ENCODE results near the gene SPECC1L. TPM values are rescaled to one million over a fixed set of nuclear protein-coding genes. Genes with fewer than 3 reads are reported as not detected.

The SPECC1L gene
- total and polyA plus RNA-seq, 5 donors from 2014 or later, result 4.1 to 39.6 (median 5.8) TPM

DNA sequence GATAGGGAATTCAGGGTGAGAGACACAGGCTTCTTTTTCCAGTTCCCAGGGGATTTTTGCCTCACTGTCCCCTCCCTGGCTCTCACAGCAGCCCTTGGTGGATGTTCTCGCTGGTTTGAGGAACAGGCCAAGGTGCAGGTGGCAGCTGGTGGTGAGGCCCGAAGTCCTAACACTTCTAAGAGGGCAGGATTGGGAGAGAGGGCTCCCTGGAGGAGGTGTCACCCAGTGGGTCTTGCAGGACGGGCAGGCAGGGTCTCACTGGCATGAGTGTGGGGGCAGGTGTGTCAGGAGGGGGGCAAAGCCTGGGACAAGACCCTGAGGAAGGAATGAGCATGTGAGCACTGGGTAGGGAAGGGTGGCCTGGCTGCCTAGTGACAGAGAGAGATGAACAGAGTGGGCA lies 165.9 kb downstream of the SPECC1L start:
- peaks cover 31% of the 10 kb centered on the region for H3K36me3 Mint-ChIP-seq
- Histone ChIP-seq H3K4me3 (ENCODE audit: low read depth, low read length) (no peak overlapping the region), H3K27ac (ENCODE audit: insufficient read depth, low read length, poor library complexity, severe bottlenecking) (peak overlapping the region; percentile 51), H3K4me1 (ENCODE audit: control insufficient read depth, insufficient read depth, low read length, poor library complexity, severe bottlenecking) (peaks cover 77% of the 10 kb centered on the region), H3K36me3 (ENCODE audit: control insufficient read depth, insufficient read depth, low read length) (peaks cover 57% of the 10 kb centered on the region), H3K27me3 (ENCODE audit: control insufficient read depth, insufficient read depth, low read length) (no peaks in the 10 kb centered on the region), H3K9me3 (ENCODE audit: control insufficient read depth in 2 of 2, low read length in 2 of 2) (no peaks in the 10 kb centered on the region)
- no peaks in the 10 kb centered on the region for H3K27me3 Mint-ChIP-seq
- ATAC-seq (ENCODE audit: low read depth in 2 of 2), result no peak
- peaks cover 16 to 90% (median 51%) of the 10 kb centered on the region in 4 donors for H3K4me1 Mint-ChIP-seq
- peak overlapping the region; percentile 40 to 95 (median 85) for H3K27ac Mint-ChIP-seq
- peaks cover 0 to 1% (median 0%) of the 10 kb centered on the region in 7 donors for H3K9me3 Mint-ChIP-seq
- peak overlapping the region in 1 of 4 donors; percentile 53 for H3K4me3 Mint-ChIP-seq
- DNase-seq, result no peak

DNA sequence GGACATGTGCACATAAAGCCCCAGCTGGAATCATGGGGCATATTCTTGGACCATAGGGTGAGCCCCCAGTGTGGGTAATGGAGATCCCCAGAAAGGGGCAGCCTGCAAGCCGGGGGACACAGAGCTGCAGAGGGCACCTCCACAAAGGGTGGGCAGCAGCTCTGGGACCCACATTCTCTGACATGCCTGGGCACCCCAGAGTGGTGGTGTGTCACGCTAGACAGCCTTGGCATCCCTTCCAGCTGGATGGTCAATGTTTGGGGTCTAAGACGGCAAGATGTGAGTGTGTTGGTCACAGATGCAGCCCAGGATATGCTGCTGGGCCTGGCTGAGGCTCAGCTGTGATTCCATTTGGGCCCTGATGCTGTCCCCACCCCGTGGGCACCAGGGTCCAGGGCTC lies 166.5 kb downstream of the SPECC1L start:
- Histone ChIP-seq H3K27ac (ENCODE audit: insufficient read depth, low read length, poor library complexity, severe bottlenecking) (peak overlapping the region; percentile 7), H3K9me3 (ENCODE audit: control insufficient read depth in 2 of 2, low read length in 2 of 2) (no peaks in the 10 kb centered on the region), H3K4me3 (ENCODE audit: low read depth, low read length) (no peak overlapping the region), H3K36me3 (ENCODE audit: control insufficient read depth, insufficient read depth, low read length) (peaks cover 63% of the 10 kb centered on the region), H3K4me1 (ENCODE audit: control insufficient read depth, insufficient read depth, low read length, poor library complexity, severe bottlenecking) (peaks cover 72% of the 10 kb centered on the region), H3K27me3 (ENCODE audit: control insufficient read depth, insufficient read depth, low read length) (no peaks in the 10 kb centered on the region)
- H3K4me1 Mint-ChIP-seq, result peaks cover 16 to 89% (median 49%) of the 10 kb centered on the region in 4 donors
- no peaks in the 10 kb centered on the region for H3K27me3 Mint-ChIP-seq
- peak overlapping the region in 1 of 4 donors; percentile 53 for H3K4me3 Mint-ChIP-seq
- DNase-seq (no peak), ATAC-seq (ENCODE audit: low read depth in 2 of 2) (no peak)
- peaks cover 0 to 1% (median 0%) of the 10 kb centered on the region in 7 donors for H3K9me3 Mint-ChIP-seq
- peaks cover 32% of the 10 kb centered on the region for H3K36me3 Mint-ChIP-seq
- peak overlapping the region; percentile 40 to 95 (median 85) for H3K27ac Mint-ChIP-seq

DNA sequence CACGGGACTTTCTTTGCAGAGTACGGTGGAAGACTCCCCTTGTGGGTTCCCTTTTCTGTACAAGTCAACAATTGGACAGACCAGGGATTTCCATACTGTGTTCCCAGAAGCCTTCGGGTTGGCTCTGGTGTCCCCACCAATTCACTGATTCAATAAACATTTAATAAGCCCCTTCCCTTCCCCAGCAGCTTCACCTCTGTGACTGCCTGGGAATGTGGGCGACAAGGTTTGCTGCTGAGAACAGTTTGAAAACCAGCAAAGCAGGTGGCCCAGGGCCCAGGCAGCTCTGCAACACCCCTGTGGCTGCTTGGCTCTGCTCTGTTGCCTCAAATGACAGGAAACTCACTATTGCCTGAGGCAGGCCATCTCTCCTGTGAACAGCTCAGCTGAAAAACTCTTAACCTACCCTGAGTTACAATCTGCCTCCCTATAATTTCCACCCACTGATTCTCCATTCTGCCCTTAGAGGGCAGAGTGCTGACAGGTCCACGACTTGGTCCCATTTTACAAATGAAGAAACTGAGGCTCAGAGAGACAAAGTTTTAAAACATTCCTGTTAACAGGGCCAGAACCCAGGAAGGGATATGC lies 167.2 kb downstream of the SPECC1L start:
- peak overlapping the region in 2 of 3 donors; percentile 79 to 90 for H3K27ac Mint-ChIP-seq
- Histone ChIP-seq H3K9me3 (ENCODE audit: control insufficient read depth in 2 of 2, low read length in 2 of 2) (no peaks in the 10 kb centered on the region), H3K4me3 (ENCODE audit: low read depth, low read length) (no peak overlapping the region), H3K27ac (ENCODE audit: insufficient read depth, low read length, poor library complexity, severe bottlenecking) (peak overlapping the region; percentile 36), H3K4me1 (ENCODE audit: control insufficient read depth, insufficient read depth, low read length, poor library complexity, severe bottlenecking) (peaks cover 69% of the 10 kb centered on the region), H3K36me3 (ENCODE audit: control insufficient read depth, insufficient read depth, low read length) (peaks cover 67% of the 10 kb centered on the region), H3K27me3 (ENCODE audit: control insufficient read depth, insufficient read depth, low read length) (no peaks in the 10 kb centered on the region)
- peak overlapping the region; percentile 5 to 53 (median 22) for H3K4me3 Mint-ChIP-seq
- peaks cover 16 to 89% (median 50%) of the 10 kb centered on the region in 4 donors for H3K4me1 Mint-ChIP-seq
- no peaks in the 10 kb centered on the region for H3K27me3 Mint-ChIP-seq
- peaks cover 34% of the 10 kb centered on the region for H3K36me3 Mint-ChIP-seq
- H3K9me3 Mint-ChIP-seq, result peaks cover 0 to 1% (median 0%) of the 10 kb centered on the region in 7 donors
- ATAC-seq (ENCODE audit: low read depth in 2 of 2), result no peak
- DNase-seq, result peak in 1 of 3 donors; percentile 33

DNA sequence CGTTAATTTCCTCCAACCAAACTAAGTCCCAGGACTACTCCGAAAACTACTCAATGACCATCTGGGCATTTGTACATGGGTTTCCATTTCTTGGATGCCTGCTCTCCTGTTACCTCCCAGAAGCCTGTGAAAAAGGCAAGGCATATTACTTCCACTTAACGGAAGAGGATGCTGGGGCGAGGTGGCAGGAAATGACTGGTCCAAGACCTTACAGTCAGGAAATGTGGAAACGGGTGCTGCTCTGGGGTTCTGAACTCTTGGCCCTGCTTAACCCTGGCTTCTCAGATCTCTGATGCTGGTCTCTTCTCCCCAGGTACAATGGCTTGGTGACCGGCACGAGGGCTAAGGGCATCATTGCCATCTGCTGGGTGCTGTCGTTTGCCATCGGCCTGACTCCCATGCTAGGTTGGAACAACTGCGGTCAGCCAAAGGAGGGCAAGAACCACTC lies 169.7 kb downstream of the SPECC1L start:
- Mint-ChIP-seq H3K9me3 (peaks cover 0 to 1% (median 0%) of the 10 kb centered on the region in 7 donors), H3K36me3 (peaks cover 31% of the 10 kb centered on the region), H3K4me3 (peak overlapping the region in 1 of 4 donors; percentile 90), H3K4me1 (peaks cover 16 to 81% (median 47%) of the 10 kb centered on the region in 4 donors), H3K27ac (peak overlapping the region in 2 of 3 donors; percentile 64 to 68), H3K27me3 (no peaks in the 10 kb centered on the region)
- DNase-seq (peak in 1 of 3 donors; percentile 26), ATAC-seq (ENCODE audit: low read depth in 2 of 2) (peak in 1 of 2 donors; percentile 27)
- no peaks in the 10 kb centered on the region for H3K9me3 ChIP-seq (ENCODE audit: control insufficient read depth in 2 of 2, low read length in 2 of 2)
- no peak overlapping the region for H3K27ac ChIP-seq (ENCODE audit: insufficient read depth, low read length, poor library complexity, severe bottlenecking)
- peaks cover 75% of the 10 kb centered on the region for H3K36me3 ChIP-seq (ENCODE audit: control insufficient read depth, insufficient read depth, low read length)
- peaks cover 45% of the 10 kb centered on the region for H3K4me1 ChIP-seq (ENCODE audit: control insufficient read depth, insufficient read depth, low read length, poor library complexity, severe bottlenecking)
- H3K4me3 ChIP-seq (ENCODE audit: low read depth, low read length), result no peak overlapping the region
- no peaks in the 10 kb centered on the region for H3K27me3 ChIP-seq (ENCODE audit: control insufficient read depth, insufficient read depth, low read length)

DNA sequence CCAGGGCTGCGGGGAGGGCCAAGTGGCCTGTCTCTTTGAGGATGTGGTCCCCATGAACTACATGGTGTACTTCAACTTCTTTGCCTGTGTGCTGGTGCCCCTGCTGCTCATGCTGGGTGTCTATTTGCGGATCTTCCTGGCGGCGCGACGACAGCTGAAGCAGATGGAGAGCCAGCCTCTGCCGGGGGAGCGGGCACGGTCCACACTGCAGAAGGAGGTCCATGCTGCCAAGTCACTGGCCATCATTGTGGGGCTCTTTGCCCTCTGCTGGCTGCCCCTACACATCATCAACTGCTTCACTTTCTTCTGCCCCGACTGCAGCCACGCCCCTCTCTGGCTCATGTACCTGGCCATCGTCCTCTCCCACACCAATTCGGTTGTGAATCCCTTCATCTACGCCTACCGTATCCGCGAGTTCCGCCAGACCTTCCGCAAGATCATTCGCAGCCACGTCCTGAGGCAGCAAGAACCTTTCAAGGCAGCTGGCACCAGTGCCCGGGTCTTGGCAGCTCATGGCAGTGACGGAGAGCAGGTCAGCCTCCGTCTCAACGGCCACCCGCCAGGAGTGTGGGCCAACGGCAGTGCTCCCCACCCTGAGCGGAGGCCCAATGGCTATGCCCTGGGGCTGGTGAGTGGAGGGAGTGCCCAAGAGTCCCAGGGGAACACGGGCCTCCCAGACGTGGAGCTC lies 170.2 kb downstream of the SPECC1L start:
- Mint-ChIP-seq H3K27me3 (no peaks in the 10 kb centered on the region), H3K9me3 (peaks cover 0 to 1% (median 0%) of the 10 kb centered on the region in 7 donors), H3K4me3 (peak overlapping the region in 1 of 4 donors; percentile 71), H3K36me3 (peaks cover 31% of the 10 kb centered on the region), H3K27ac (peak overlapping the region in 2 of 3 donors; percentile 64 to 68), H3K4me1 (peaks cover 16 to 75% (median 43%) of the 10 kb centered on the region in 4 donors)
- H3K9me3 ChIP-seq (ENCODE audit: control insufficient read depth in 2 of 2, low read length in 2 of 2), result no peaks in the 10 kb centered on the region
- no peak for DNase-seq
- peaks cover 70% of the 10 kb centered on the region for H3K36me3 ChIP-seq (ENCODE audit: control insufficient read depth, insufficient read depth, low read length)
- H3K27ac ChIP-seq (ENCODE audit: insufficient read depth, low read length, poor library complexity, severe bottlenecking), result no peak overlapping the region
- H3K27me3 ChIP-seq (ENCODE audit: control insufficient read depth, insufficient read depth, low read length), result no peaks in the 10 kb centered on the region
- H3K4me1 ChIP-seq (ENCODE audit: control insufficient read depth, insufficient read depth, low read length, poor library complexity, severe bottlenecking), result peaks cover 39% of the 10 kb centered on the region
- no peak for ATAC-seq (ENCODE audit: low read depth in 2 of 2)
- H3K4me3 ChIP-seq (ENCODE audit: low read depth, low read length), result no peak overlapping the region

DNA sequence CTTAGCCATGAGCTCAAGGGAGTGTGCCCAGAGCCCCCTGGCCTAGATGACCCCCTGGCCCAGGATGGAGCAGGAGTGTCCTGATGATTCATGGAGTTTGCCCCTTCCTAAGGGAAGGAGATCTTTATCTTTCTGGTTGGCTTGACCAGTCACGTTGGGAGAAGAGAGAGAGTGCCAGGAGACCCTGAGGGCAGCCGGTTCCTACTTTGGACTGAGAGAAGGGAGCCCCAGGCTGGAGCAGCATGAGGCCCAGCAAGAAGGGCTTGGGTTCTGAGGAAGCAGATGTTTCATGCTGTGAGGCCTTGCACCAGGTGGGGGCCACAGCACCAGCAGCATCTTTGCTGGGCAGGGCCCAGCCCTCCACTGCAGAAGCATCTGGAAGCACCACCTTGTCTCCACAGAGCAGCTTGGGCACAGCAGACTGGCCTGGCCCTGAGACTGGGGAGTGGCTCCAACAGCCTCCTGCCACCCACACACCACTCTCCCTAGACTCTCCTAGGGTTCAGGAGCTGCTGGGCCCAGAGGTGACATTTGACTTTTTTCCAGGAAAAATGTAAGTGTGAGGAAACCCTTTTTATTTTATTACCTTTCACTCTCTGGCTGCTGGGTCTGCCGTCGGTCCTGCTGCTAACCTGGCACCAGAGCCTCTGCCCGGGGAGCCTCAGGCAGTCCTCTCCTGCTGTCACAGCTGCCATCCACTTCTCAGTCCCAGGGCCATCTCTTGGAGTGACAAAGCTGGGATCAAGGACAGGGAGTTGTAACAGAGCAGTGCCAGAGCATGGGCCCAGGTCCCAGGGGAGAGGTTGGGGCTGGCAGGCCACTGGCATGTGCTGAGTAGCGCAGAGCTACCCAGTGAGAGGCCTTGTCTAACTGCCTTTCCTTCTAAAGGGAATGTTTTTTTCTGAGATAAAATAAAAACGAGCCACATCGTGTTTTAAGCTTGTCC lies 171.0 kb downstream of the SPECC1L start:
- no peak overlapping the region for H3K4me3 ChIP-seq (ENCODE audit: low read depth, low read length)
- H3K27ac Mint-ChIP-seq, result peak overlapping the region; percentile 8 to 64 (median 59)
- H3K36me3 Mint-ChIP-seq, result peaks cover 30% of the 10 kb centered on the region
- no peaks in the 10 kb centered on the region for H3K9me3 ChIP-seq (ENCODE audit: control insufficient read depth in 2 of 2, low read length in 2 of 2)
- H3K4me1 ChIP-seq (ENCODE audit: control insufficient read depth, insufficient read depth, low read length, poor library complexity, severe bottlenecking), result peaks cover 31% of the 10 kb centered on the region
- peaks cover 0 to 1% (median 0%) of the 10 kb centered on the region in 7 donors for H3K9me3 Mint-ChIP-seq
- H3K4me3 Mint-ChIP-seq, result peak overlapping the region in 1 of 4 donors; percentile 71
- H3K27me3 Mint-ChIP-seq, result no peaks in the 10 kb centered on the region
- no peak for ATAC-seq (ENCODE audit: low read depth in 2 of 2)
- H3K27me3 ChIP-seq (ENCODE audit: control insufficient read depth, insufficient read depth, low read length), result no peaks in the 10 kb centered on the region
- DNase-seq, result no peak
- no peak overlapping the region for H3K27ac ChIP-seq (ENCODE audit: insufficient read depth, low read length, poor library complexity, severe bottlenecking)
- peaks cover 16 to 67% (median 42%) of the 10 kb centered on the region in 4 donors for H3K4me1 Mint-ChIP-seq
- H3K36me3 ChIP-seq (ENCODE audit: control insufficient read depth, insufficient read depth, low read length), result peaks cover 67% of the 10 kb centered on the region

DNA sequence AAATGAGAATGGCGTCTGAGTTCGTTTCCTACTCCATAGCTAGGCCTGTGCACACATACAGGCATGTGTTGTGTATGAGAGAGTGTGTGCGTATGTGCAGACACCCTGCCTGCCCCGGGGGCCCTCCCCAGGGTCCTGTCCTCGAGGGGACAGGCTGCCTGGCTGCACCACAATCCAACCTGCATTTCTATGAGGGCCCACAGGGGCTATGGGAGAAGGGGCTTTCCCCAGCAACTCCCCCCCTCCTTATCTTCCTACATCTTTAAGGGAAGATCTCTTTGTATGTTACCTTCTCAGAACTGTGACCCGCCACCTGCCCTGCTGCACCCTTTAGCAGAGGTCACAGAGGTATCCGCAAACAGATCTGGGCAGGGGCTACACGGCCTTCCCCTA lies 171.7 kb downstream of the SPECC1L start:
- no peaks in the 10 kb centered on the region for H3K27me3 Mint-ChIP-seq
- peak overlapping the region; percentile 8 to 59 (median 56) for H3K27ac Mint-ChIP-seq
- no peaks in the 10 kb centered on the region for H3K9me3 ChIP-seq (ENCODE audit: control insufficient read depth in 2 of 2, low read length in 2 of 2)
- peaks cover 16 to 60% (median 40%) of the 10 kb centered on the region in 4 donors for H3K4me1 Mint-ChIP-seq
- ATAC-seq (ENCODE audit: low read depth in 2 of 2) (no peak), DNase-seq (no peak)
- peaks cover 0 to 1% (median 0%) of the 10 kb centered on the region in 7 donors for H3K9me3 Mint-ChIP-seq
- H3K27me3 ChIP-seq (ENCODE audit: control insufficient read depth, insufficient read depth, low read length), result no peaks in the 10 kb centered on the region
- H3K4me1 ChIP-seq (ENCODE audit: control insufficient read depth, insufficient read depth, low read length, poor library complexity, severe bottlenecking), result peaks cover 24% of the 10 kb centered on the region
- no peak overlapping the region for H3K27ac ChIP-seq (ENCODE audit: insufficient read depth, low read length, poor library complexity, severe bottlenecking)
- peaks cover 61% of the 10 kb centered on the region for H3K36me3 ChIP-seq (ENCODE audit: control insufficient read depth, insufficient read depth, low read length)
- peaks cover 27% of the 10 kb centered on the region for H3K36me3 Mint-ChIP-seq
- H3K4me3 ChIP-seq (ENCODE audit: low read depth, low read length), result no peak overlapping the region
- no peak overlapping the region for H3K4me3 Mint-ChIP-seq
